Stimulated activated CD8-positive, alpha-beta memory T cell treated with anti-CD3 and anti-CD28 coated beads, Interleukin-12 subunit alpha, Interleukin-12 subunit beta, amount 100 ng/mL, for 1 hour (primary cell): ENCODE measurements around the gene CAD.
A peak's percentile ranks its signal among the peaks of the same experiment; 100 is the strongest.
"Not testable (repeated sequence)": the region's sequence is repeated elsewhere in the genome, so short reads cannot be mapped to it uniquely, and the experiment has no call there.

ENCODE experiments used
- DNase-seq: peaks from one replicate; pipeline ENCODE4 v3.0.0-alpha.2; 2020; ENCODE audit warnings: low read depth

Gene CAD

DNA sequence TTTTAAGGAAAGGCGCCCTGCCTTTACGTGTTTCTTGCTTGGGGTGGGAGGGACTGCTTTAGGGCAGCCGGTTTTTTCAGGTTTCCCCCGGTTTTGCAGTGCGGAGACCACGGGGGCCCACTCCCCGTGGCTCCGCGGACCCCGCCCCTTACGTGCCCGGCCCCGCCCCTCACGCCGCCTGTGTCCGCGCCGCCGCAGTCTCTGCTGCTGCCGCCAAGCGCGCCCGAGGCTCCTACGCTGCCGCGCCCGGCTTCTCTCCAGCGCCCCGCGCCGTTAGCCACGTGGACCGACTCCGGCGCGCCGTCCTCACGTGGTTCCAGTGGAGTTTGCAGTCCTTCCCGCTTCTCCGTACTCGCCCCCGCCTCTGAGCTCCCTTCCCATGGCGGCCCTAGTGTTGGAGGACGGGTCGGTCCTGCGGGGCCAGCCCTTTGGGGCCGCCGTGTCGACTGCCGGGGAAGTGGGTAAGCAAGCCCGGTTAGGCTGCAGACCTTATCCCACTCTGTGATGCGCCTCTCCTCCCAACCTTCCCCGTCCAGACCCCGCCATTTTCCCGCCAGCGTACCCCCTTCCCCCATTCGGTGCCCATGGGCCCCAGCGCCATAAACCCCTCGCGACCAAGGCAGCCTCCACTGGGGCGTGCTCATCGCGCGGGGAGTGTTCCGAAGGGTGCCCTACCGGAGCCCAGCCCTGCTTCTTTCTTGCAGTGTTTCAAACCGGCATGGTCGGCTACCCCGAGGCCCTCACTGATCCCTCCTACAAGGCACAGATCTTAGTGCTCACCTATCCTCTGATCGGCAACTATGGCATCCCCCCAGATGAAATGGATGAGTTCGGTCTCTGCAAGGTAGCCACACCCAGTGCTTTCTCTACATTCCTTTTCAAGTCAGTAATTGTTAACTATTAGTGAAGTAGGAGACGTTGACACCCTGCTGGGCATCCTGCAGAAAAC, at the start of gene CAD:
CAD (plus strand) TSS at position 197 of the 949 bp plus-strand sequence; CDS start at position 380, 183 bp downstream.
- peak; percentile 72 for DNase-seq

DNA sequence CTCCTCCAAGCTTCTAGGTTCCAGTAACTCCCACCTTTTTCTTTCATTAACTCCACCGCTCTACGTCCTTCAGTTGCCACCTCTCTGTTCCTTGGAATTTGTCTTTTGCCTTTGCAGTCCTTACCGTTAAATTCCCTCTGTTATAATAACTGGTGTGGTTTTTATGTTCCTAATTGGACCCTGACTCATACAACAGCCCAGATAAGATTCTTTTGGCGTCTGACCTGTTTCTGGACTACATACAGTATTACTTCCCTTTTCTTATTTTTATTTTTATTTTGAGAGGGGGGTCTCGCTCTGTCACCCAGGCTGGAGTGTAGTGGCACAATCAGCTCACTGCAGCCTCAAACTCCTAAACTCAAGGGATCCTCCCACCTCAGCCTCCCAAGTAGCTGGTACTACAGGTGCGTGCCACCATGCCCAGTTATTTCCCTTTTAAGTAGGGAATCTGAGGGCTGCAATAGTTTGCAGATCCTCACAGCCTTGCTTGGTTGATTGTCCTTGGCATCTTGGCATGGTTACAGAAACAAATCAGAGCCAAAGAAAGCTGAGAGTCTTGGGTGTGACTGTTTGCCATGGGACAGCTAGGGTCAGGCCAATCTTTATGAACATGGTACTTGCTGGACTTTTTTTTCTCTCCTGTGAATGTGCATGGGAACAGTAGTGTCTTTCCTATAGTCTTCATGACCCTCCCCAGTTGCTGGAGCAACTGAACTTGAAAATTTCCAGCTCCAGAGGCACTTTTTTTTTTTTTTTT, 46.4 kb upstream of the CAD start:
- no peak for DNase-seq

DNA sequence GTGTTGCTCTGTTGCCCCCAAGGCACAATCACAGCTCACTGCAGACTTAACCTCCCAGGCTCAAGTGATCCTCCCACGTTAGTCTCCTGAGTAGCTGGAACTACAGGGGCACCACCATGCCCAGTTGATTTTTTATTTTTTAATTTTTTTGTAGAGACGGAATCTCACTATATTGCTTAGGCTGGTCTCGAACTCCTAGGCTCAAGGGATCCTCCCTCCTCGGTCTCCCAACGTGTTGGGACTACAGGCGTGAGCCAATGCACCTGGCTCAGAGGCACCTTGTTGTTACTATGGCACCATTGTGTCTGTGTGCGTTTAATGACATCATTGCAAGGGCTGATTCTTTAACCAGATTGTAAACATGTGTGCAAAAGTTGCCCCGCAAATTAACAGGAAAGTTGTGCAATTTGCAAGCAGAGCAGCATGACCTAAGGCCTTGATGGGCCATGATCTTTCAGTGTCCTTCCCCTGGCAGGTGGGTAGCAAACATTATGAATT, 45.8 kb upstream of the CAD start:
- no peak for DNase-seq

DNA sequence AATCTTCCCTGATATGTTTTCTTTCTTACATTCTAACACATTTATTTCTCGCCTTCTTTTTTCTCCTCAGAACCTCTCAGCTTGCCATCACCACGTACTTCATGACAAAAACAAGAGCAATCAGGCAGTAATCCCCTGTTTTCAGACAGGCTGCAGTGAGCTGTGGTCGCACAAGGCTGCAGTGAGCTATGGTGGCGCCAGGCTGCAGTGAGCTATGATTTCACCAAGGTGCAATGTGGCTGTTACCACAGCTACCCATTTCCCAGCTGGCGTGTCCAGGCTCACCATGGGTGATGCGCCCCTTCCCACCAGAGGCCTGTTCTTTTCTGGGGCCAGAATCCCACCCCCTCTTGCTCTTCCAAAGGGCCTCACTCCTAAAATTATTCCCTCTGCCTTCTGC, 42.5 kb upstream of the CAD start:
- no peak for DNase-seq

DNA sequence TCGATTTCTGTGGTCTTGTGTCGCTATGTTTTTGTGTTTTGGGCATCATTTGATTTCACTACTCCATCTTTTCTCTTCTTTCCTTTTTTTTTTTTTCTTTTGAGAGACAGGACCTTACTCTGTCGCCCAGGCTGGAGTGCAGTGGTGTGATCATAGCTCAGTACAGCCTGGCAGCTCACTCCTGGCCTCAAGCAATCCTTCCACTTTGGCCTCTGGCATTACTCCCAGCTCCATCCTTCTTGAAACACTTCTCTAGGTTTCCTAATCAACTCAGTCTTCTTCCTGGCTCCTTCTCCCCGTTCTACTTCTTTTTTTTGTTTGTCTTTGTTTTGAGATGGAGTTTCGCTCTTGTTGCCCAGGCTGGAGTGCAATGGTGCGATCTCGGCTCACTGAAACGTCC, 41.8 kb upstream of the CAD start:
- no peak for DNase-seq

DNA sequence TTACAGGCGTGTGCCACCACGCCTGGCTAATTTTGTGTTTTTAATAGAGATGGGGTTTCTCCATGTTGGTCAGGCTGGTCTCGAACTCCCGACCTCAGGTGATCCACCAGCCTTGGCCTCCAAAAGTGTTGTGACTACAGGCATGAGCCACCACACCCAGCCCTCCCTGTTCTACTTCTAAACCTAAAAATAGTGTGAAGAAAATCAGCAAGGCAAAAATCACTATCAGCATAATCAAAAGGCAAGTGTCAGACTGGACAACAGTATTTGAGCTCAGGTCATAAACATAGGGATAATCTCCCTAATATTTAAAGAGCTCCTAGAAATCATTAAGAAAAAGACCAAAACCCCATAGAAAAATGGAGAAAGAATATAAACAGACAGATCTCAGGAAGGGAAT, 41.4 kb upstream of the CAD start:
- not testable (repeated sequence) for DNase-seq

DNA sequence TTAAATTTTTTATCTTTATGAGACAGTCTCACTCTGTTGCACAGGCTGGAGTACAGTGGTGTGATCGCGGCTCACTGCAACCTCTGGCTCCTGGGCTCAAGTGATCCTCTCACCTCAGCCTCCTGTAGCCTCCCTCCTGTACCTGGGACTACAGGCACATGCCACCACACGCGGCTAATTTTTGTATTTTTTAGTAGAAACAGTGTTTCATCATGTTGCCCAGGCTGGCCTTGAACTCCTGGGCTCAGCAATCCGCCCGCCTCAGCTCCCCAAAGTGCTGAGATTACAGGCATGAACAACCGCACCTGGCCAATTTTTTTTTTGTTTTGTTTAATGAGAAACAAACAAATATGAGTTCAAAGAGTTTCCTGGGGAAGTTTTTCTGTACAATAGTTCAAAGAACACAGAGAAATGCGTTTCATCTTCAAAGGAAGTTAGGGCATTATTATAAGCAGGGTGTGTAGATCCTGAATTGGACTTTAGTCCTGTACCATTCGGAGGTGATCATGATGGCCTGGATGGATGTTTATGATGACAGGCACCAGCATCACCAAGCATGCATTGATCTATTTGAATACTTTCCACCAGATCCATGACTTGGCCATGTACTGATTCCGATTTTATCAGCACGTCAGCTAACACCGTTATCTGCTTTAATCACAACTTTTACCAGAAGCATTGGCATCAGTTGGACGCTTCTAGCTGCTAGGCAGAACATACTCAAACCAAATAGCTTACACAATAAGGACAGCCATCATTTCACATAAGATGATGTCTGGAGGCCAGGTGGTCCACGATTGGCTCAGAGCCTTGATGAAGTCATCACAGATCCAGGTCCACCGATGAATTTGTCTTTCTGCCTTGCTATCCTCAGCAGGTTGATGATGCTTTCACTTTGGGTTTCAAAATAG, 39.5 kb upstream of the CAD start:
- no peak for DNase-seq

DNA sequence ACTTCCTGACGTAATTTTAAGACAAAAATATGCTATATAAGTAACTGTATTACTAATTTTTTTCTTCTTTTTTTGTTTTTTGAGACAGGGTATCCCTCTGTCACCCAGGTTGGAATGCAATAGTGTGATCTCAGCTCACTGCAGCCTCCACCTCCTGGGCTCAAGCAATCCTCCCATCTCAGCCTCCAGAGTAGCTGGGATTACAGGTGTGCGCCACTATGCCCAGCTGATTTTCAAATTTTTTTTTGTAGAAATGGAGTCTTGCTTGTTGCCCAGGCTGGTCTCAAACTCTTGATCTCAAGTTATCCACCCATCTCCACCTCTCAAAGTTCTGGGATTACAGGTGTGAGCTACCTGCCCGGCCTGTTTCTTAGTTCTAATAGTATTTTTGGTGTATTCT, 38.7 kb upstream of the CAD start:
- no peak for DNase-seq

DNA sequence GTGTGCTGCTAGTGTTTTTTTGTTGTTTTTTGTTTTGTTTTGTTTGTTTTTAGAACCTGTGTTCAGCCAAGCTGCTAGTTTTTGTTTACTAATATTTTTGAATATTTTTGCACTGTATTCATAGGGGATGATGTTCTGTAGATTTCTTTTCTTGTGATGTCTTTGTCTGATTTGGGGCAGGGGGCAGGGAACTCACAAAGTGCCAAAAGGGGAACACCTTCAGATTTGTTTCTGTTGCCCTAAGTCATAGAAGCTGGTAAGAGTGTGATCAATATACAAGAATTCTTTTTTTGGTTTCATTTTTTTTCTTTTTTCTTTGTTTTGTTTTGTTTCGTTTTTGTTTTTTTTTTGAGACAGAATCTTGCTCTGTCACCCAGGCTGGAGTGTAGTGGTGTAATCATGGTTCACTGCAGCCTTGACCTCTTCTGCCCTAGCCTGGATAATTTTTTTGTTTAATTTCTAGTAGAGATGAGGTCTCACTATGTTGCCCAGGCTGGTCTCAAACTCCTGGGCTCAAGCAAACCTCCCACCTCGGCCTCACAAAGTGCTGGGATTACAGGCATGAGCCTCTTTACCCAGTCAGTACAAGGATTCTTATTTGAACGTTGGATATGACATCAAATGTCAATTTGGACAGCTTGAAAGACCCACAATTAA, 37.7 kb upstream of the CAD start:
- DNase-seq: no peak

DNA sequence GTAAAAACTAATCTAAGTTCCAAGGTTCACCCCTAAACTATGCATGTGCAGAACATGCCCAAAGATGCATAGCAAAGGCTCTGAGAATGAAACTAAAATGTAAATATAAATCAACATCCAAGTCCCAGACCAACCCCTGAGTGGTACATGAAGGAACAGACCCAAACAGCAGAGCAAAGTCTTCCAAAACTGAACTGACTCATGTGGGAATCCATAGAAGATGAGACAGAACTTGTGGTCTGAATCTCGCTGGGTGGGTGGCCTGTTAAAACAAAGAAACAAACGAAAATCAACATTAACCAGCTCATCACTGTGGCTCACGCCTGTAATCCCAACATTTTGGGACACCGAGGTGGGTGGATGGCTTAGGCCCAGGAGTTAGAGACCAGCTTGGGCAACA, 34.8 kb upstream of the CAD start:
- DNase-seq: no peak

DNA sequence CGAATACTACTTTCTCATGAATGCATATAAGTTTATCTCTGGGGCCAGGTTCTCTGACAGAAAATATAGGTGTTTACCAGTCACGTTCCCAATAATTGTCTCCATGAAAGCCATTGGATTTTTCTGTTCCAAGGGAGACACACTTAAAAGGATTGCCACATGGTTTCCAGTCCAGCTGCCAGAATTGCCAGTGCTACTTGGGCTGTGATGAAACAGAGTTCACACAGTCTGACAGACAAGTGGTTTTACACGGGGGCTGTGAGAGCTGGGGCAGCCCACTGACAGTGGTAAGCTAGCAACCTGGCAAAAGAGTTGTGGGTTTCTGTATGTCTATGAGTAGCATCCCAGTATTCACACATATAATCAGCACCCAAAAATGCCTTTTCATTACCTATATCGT, 33.1 kb upstream of the CAD start:
- no peak for DNase-seq

DNA sequence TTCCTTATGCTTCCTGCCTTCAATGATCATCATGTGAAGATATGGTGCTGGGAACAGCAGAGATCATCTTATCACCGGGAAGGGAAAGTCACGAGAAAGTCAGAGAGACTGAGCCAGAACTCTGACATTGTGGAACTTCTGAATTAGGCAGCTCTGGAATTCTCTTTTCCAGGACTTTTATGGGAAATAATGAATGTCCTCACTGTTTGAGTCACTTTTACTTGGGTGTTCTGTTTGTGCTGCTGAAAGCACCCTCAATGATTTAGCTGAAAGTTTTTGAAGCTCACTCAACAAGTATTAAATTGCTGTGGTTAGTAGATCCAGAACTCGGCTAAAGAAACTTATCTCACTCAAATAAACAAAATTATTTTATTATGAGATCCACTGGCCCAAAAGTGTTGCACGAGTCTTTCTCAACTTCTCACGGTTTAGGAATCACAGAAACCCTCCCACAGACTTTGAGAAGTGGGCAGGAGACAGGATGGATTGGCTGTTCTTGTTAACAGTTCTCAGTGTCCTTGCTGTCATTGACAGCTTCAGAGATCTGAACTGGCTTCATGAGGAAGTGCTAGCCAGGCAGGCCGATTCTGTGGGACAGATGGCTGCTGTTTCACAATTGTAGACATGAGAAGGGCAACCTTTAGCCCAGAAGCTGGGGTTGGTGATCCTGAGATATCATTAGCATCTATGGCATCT, 31.7 kb upstream of the CAD start:
- no peak for DNase-seq

DNA sequence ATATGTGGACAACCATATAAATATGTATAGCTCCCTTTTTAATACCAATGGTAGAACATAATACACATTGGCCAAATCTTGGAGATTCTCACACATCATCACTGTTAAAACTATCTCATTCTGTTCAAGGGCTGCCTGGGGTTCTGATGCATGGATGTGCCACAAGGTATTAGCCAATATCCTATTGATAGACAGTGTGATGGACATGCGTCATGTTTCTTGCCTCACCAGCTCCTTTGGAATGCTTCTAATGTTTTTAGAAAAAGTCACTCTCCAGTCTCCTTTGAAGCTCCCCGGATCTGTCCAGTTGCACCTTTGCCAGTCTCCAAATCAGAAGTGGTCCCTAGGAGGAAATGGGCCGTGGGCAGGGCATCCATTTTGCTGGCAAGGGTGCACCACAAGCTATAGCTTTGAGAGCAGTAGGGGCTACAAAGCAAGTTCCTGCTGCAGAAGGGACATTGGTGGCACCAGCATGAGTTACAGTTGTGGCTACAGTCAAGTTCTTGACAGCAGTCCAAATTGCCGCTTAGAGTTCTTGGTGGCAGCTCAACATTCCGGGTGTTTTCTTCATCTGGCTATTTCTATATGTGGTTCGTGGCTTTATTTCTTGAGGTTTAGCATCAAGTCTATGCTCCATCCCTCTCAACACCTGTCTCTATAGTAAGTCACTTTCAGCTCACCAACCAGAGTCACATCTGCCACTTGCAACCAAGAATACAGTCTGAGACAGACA, 30.4 kb upstream of the CAD start:
- no peak for DNase-seq

DNA sequence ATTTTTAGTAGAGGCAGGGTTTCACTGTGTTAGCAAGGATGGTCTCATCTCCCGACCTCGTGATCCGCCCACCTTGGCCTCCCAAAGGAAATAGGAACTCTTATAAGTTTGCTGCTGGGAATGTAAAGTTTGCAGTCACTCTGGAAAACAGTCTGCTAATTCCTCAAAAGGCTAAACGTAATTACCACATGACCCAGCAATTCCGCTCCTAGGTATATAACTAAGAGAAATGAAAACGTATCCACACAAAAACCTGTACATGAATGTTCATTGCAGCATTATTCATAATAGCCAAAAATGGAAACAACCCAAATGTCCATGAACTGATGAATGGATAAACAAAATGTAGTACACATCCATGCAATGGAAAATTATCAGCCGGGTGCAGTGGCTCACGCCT, 27.2 kb upstream of the CAD start:
- no peak for DNase-seq

DNA sequence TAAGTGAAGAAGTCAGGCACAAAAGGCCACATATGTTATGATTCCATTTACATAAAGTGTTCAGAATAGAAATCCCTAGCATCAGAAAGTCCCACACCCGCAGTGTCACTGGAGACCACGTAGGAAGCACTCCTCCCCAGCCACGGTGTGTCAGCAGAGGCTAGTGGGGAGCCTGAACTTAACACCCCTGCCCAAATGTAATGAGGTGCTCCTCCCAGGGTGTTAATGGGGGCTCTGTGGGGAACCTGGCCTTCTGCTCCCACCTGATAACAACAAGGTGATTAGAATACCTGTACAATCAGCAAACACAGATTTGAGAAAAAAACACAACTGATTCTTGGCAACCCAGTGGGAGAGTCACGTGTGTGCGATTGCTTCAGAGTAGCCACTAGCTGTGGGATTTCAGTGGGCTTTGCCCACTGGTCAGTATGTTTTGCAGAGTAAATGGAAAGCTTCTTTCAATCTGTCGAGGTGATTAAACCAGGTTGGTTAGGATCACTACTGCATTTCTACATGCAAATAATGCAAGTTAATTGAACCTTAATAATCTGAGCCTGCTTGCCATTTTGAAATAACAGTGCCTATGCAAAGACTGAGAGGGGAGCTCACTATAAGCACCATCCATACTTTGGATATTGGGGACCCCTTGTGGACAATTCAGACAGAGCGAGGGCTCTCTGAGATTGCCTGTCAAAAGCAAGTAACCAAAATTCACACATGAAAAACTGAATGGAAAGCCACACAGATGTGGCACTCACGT, 25.9 kb upstream of the CAD start:
- peak; percentile 28 for DNase-seq

DNA sequence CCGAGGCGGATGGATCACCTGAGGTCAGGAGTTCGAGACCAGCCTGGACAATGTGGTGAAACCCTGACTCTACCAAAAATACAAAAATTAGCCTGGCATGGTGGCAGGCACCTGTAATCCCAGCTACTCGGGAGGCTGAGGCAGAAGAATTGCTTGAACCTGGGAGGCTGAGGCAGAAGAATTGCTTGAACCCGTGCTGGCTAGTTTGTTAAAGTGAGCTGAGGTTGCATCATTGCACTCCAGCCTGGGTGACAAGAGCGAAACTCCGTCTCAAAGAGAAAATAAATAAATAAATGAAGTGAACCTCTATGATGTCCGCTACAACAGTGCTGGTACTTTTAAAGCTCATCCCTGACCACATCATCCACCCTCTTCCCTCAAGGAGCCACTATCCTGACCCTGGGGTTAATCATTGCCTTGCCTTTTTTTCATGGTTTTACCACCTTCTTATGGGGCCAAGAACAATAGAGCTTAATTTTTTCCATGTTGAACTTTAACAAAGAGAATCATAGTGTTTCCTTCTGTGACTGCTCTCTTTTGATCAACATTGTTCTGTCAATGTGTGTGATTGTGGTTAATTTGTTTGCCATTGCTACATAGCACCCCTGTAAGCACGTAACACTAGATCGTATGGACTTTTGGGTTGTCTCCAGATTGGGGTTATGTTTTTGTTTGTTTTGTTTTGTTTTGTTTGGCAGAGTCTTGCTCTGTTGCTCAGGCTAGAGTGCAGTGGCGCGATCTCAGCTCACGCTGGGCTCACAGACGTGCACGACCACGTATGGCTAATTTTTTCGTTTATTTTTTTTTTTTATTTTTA, 22.4 kb upstream of the CAD start:
- no peak for DNase-seq

DNA sequence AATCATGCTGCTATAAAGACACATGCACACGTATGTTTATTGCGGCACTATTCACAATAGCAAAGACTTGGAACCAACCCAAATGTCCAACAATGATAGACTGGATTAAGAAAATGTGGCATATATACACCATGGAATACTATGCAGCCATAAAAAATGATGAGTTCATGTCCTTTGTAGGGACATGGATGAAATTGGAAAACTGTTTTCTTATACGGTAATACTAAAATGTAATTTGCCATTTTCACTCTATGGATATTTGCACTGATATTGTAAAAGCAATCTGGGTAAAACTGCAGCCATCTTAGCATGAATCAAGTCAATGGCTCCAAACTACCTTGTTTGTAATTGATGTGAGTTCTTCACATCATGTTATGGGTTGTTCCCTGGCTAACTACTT, 21.4 kb upstream of the CAD start:
- DNase-seq: not testable (repeated sequence)

DNA sequence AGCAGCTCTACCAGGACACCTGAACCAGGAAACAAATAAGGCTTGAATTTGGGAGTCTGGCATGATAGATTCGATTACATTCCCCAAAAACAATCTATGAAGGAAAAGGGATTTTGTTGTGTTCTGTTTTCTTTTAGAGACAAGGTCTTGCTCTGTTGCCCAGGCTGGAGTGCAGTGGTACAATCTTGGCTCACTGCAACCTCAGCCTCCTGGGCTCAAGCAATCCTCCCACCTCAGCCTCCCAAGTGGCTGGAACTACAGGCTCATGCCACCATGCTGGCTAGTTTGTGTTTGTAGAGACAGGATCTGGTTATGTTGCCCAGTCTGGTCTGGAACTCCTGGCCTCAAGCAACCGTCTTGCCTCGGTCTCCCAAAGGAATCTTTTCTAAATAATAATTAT, 19.1 kb upstream of the CAD start:
- not testable (repeated sequence) for DNase-seq
